KG1 (cell line): ENCODE results near the gene MAGEF1.

Experiments
- DNase-seq: peaks from one replicate; lab custom pipeline; 2025; lab: John Stamatoyannopoulos, UW

The MAGEF1 gene, protein sequence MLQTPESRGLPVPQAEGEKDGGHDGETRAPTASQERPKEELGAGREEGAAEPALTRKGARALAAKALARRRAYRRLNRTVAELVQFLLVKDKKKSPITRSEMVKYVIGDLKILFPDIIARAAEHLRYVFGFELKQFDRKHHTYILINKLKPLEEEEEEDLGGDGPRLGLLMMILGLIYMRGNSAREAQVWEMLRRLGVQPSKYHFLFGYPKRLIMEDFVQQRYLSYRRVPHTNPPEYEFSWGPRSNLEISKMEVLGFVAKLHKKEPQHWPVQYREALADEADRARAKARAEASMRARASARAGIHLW

DNA sequence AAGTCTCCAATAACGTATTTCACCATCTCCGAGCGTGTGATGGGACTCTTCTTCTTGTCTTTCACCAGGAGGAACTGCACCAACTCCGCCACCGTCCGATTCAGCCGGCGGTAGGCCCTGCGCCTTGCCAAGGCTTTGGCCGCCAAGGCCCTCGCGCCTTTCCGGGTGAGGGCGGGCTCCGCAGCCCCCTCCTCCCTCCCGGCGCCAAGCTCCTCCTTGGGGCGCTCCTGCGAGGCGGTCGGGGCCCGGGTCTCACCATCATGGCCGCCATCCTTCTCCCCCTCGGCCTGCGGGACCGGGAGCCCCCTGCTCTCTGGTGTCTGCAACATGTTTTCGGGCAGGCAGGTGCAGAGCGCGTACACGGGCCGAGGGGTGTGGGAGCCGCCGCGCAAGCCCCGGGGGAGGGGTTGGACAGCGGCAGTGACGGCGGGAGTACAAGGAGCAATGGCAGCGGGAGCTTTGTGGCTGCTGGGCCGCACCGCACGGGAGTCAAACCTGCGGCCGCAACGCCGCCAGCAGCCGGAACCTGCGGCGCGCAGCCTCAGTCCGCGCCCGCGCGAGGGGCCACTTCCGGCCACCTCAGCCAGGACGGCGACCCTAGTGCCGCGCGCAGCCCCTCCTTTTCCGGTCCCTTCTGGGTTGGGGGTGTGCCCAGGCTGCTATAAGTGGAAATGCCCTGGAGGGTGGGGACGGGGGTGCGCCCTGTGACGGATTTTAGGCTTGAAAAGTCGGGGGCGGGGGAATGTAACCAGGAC lies at the start of gene MAGEF1:
Gene MAGEF1, minus strand, starts transcription at position 572 of the 755 bp plus-strand sequence. Its CDS starts 243 bp downstream, at position 329.
- peak; percentile 82 for DNase-seq

DNA sequence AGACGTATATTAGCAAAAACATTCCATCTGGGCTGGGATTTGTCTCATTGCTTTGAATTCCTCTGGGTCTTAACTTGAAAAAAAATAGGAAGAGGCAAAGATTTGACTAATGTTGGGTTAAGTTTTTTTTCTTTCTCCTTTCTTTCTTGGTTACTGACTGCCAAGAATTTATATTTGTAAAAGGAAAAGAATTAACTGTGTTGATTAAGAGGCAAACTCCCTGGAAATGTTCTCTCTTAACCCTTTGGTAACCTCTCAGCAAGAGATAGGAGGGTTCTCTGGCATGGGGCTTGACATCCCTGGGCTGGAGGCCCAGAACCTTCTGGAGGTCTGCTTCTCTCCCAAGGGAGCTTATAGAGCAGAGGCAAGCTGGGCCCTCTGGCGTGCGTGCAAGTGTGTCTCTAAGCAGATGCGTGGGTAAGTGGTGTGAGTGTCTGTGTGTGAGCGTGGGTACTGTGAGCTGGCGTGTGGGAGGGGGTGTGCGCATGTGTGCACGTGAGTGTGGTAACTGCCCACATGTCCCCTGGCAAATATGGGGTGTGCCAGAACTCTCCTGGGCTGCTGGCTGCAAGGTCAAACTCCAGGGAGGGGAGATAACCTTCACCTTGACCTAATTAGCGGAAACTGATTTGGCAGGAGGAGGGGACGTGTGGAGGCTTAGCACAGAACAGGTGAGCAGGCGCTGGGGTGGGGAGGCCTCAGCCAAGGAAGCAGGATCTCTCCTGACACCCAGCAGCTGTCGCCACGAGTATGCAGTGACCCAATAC lies 49.4 kb upstream of the MAGEF1 start:
- no peak for DNase-seq

DNA sequence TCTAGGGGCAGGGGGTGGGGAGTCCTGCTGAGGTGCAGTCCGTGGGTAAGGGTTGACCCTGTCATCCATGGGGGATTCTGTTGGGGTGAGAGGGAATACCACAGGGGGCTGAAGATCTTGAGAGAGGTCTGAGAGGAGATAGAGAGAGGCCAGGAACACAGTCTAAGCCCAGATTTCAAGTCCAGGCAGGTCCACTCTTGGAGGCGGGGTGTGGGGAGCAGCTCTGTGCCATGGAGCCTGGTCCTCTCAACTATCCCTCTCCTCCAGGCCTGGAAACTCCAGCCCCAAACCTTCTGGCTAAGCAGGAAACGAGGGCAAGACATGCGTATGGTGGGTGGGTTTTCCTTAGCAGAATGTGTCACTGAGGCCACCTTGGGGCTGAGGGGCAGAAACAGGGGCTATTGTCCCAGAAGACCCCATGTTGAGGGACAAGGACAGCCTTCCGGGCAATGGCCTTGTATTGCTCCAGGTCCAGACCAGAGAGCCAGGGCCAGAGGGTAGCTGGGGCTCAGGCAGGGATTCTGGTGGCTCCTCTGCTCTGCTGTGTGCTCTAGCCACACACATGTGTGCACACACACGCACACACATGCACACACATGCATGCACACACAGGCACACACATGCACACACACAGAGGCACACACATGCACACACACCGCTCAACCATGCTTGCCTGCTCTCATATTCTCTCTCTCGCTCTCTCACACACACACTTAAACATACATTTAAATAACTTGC lies 48.6 kb upstream of the MAGEF1 start:
- no peak for DNase-seq

DNA sequence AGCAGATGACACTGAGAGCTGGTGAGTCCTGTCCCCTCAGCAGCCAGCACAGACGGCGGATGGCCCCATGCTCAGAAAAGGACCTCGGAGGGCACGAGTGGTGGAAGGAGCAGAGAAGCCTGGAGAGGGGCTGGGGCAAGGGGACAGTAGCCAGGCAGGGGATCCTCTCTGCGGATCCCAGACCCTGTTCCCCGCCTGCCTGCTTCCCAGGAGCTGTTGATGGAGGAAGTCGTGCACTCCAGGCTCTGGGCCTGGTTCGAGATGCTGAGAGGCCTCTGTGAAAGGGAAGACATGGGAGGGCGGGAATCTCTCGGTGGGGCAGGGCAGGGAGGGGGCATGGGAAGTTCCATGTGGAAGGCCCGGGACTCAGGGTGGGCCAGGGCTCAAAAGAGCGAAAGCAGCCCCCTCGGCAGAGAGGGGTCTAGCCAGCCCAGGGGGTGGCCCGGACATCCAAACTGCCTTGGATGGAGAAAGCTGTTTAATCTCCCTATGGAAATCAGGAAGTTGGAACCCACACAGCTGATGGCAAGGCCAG lies 47.9 kb upstream of the MAGEF1 start:
- DNase-seq: no peak

DNA sequence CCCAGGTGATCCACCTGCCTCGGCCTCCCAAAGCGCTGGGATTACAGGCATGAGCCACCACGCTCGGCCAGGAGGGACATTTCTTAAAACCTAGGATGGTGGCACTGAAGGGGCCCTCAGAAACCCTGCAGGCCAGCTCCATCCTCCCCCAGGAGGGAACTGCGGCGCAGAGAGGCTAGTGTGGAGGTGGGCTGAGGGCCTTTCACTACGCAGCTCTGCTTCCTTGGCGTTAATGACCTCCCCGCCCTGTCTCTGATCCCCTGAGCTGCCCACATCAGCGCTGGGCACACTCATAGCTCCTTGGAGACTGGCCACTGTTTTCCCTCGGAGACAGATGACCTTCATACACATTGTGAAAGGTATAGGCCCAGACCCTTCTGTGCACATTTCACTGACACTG lies 46.2 kb upstream of the MAGEF1 start:
- no peak for DNase-seq

DNA sequence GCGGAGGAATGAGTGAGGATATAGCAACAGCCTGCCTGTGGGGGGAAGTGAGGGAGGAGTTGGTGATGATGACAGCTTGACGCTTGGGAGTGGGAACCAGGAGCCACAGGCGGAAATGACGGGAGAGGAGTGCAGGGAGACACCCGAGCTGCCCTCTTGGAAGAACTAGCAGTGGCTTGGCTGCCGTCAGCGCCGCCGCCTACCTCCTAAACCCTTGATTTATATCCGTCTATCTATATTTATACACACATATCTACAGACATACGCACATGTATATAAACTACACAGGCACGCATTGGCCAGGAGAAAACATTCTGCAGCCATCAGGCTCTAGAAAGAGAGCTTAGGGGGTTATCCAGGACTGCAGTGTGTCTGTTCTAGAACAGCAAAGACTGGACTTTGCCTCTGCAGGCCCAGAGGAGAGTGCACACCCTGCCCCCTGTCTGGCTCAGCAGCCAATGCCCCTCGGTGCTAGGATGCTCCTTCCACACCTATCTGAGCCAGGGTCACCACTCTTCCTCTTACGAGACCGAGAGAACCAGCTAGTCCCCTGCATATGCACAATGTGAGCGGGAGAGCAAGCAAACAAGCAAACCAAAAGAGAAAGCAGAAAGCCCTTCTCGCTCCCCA lies 45.3 kb upstream of the MAGEF1 start:
- no peak for DNase-seq

DNA sequence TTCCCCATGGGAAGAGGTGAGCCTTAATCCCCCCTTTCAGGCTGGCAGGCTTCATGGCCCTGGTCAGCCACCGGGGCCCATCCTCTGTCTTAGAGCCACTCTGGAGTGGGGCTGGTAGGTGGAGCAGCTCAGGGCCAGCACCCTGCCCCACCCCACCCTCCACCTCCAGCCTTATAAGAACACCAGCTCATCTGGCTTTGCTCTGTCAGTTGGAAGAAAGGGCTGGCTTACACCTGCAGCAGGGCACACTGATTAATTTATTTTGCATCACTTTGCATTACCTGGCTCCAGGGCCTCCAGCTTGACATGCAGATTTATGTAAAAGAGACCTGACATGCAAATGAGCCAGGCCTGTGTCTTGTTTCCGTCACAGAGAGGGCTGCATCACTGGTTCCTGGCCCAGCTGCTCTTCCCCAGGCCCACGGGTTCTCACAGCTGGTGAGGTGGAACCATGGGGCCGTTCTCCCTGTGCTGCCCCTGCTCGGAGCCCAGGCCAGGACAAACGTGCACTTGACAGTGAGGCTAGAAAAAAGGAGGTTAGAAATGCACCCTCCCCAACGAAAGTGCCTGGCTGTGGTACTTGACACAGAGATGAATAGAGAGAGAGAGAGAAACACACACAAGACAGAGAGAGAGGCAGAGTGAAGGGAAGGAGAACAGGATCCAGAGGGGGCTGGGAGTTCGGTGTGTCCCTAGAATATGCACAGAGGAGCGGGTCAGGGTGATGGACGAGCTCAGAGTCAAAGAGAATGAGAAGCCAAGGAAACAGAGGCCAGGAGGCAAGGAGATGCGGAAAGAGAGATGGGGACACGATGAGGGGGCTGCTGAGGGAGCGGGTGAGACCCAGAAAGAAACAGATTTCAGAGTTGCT lies 44.5 kb upstream of the MAGEF1 start:
- DNase-seq: no peak

DNA sequence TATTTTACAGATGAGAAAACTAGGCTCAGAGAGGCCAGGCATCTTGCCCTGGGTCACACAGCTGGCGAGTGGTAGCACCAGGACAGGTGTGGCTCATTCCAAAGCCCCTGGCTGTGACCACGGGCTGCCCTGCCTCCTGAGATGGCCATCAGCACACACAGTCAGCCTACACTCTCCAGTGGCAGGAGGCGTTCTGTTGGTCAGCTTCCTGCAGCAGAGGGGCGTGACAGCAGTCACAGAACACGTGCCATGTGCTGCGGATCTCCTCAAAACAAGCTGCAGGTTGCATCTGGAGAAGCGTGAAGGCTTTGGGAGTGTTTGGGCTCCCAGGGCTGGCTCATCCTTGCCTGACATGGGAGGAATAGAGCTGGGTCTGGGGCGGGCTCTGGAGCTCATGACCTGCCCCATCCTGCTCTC lies 43.5 kb upstream of the MAGEF1 start:
- no peak for DNase-seq

DNA sequence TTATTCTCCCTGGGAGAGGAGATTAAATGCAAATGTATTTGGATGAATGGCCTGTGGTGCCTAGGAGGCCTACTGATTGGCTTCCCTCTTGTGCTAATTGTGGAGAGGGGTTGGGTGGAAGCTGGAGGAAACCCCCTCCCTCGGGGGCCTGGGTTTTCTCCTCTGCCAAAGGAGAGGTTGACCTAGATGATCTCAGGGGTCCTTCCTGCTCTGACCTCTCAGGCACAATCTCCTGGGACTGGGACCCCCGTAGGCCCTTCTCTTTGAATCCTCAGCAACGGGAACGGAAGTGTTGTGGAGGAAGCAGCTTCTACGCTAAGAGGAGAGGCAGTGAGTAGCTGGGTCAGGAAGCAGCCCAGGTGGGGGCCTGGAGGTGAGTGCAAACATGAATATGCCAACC lies 40.5 kb upstream of the MAGEF1 start:
- no peak for DNase-seq

DNA sequence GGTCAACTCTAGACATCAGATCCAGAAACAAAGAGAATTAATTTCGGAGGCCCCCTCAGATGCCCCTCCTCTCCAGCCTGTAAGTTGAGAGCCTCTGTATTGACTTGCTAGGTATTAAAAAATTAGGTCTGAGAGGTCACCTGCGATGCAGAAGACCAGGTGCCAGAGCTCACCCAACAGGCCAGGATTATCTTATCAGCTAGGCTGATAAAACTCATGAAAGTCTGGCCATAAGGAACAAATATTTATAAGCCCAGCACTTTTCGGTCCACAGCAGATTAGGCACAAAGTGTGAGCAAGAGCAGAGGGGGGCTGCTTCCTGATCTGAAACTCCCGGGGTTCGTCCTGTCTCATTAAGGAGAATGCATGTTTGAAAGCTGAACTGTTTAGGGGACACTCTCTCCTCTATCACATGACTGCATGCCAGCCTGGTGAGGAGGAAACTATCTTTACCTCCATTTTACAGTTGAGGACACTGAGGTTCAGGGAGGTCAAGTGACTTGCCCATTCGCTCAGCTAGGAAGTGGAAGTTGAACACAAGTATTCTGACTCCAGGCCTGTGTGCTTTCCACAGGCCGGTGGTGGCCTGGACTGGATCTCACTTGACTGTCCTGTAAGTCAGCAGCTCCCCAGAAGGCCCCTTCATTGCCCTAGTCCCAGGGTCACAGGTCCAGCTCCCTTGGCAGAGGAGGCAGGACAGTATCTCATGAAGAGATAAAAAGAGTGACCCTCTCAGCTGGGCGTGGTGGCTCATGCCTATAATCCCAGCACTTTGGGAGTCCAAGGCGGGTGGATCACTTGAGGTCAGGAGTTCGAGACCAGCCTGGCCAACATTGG lies 39.6 kb upstream of the MAGEF1 start:
- DNase-seq: no peak

DNA sequence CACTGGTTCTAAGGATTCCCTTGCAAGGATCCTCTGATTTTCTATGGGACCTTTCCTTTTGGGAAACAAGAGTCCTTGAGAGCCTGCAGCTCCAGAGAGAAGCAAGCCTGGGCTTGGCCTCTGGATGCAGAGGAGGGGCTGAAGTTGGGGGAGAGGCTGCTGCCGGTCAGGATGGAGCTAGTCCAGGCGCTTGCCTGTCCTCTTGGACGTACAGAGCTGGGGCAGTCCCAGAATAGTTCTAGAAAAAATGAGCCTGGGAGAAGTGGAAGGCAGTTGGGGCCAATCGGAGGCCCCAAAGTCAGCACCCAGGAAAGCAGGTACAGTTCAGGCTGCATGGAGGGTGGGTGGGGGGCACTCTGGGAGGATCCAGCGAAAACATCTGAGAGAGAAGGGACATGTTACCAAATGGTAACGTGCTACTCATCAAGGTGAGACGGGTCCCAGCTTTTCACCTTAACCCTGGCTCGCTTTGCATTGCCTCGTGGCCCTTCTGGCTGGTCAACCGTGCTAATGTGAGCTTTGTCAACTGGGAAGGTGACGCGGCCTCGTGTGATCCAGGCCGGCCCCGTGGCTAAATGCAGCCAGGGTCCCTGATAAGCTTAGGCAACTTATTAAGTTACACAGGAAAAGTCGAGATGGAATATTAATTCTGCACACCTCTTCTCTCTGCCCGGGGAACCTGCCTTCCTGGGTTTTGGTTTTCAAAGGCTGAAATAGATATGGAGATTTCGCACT lies 38.7 kb upstream of the MAGEF1 start:
- DNase-seq: no peak

DNA sequence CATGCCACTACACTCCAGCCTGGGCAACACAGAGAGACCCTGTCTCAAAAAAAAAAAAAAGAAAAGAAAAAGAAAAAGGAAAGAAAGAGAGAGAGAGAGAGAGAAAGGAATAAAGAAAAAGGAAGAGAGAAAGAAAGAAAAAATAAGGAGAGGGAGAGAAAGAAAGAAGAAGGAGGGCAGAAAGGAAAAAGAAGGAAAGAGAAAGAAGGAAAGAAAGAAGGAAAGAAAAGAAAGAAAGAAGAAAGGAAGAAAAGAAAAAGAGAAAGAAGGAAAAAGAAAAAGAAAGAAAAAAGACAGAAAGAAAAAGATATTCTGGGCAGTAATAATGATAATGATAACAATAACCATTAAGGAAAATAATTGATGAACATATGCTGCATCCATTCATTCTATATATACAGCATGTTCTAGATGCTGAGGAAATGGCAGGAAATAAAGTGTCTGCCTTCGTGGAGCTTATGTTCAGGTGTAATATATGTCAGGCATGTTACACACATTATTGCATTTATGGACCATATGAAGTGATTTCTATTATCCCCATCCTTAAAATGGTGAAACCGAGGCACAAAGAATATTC lies 37.4 kb upstream of the MAGEF1 start:
- no peak for DNase-seq

DNA sequence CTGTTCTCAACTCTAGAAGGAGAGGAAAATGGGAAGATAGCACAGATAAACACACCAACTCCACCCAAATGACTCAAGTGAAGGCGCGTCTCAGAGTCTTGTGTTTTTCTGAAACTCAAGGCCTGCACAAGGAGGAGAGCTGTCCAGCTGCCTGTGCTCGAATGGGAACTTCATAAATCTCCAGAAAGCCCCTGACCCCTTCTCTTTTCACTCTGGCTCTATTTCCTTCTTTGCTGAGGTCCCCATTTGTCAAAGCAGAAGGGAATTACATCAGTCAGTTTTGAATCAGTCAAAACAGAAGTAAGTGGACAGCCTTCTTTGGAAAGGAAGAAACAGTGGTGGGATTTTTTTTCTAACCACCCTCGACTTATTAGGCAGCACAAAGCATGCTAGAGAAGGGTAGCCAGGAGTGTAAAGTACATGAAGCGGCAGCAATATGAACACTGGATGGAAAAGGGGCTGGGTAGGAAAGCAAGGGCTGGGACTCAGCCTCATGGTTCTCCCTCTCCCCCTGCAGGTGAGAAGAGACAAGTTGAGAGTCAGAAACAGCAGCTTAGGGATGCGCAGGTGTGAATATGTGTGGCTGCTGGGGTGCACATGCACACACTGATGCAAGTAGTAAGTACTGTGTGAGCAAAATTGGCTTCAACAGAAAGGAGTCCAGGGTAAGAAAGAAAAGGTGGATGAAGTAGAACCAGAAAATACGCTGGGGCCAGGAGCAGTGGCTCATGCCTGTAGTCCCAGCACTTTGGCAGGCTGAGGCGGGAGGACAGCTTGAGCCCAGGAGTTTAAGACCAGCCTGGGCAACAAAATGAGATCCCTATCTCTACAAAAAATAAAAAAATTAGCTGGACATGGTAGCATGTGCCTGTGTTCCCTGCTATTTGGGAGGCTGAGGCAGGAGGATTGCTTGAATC lies 36.6 kb upstream of the MAGEF1 start:
- no peak for DNase-seq

DNA sequence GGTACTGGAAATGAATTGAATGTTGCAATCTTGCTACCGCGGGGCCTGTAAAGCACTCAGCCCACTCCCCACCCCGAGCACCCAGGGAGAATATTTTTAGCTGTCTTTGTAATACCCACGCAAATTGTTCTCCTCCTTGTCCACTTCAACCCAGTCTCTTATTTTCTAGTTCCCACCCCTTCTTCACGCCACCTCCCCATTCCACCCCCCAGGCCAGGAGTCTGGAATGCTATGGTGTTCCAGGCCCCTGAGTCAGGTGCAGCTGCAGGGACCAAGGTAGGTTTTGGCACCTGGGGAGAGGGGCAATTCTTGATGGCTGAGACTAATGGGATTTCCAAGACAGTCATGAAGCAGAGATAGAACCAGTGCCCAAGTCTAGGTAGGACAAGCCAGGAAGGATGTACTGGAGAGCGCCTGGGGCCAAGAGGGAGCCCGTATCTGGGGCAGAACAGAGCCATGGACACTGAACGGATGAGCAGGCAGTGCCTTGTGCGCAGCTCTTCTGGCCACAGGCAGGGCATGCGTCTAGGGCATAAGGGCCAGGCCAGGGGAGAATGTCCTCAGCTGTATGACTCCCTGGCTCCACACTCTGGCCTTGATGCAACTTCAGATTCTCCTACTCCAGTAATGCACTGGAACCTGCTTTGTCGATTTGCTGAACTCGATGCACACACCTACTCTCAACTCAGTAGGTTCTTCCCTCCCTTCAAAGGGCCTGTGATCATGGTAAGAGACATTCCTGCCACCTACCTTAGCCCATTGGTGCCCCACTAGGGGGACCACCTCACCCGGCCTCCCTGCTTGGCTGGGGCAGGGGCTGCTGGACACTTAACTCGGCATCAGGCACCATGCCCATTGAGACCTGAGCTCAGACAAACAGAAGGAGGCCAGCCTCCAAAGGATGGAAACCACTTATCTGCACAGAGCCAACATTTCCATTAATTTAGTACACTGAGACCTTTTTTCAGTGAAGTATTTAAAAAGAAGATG lies 34.6 kb upstream of the MAGEF1 start:
- no peak for DNase-seq

DNA sequence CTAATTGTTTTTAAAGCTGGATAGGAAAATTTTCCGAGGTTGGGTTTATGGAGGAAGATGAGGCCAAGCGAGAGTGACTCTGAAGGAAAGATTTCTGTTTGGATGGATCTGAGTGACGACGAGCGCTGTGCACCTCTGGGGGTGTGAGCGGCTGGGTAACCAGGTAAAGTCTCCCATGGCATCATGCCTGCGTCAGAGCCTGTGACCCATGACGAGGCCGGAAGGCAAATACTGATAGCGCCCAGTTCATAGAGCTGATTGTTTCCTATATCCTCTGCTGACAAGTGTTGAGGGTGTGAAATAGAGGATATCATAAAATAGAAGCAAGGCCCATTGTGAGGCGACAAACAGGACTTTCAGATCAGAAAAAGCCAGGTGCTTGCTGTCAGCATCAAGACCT lies 33.7 kb upstream of the MAGEF1 start:
- no peak for DNase-seq

DNA sequence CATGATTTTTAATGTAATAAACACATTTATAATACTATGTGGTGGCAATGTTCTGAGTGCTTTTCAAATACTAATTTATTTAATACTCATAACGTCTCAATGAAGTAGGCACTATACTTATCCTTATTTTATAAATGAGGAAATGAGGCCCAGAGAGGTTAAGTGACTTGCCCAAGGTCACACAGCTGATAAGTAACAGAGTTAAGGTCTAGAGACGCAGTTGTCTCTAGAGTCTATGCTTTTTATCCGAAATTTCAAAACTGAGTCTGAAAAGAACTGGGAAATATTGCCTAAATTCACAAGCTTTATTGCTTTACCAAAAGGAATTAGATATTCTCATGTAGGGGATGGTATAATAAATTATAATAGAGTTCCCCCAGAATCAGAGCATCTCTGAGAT lies 31.4 kb upstream of the MAGEF1 start:
- no peak for DNase-seq
